Naive B cell (primary cell): Measurements from ENCODE around the gene PEMT. TPM values are rescaled to one million over a fixed set of nuclear protein-coding genes. Genes with fewer than 3 reads are reported as not detected.

Experiments used
- ATAC-seq, 2 donors: fragments of 150-1000 bp; cut with Tn5 transposase; 2 replicates each; pipeline ENCODE4 v1.10.0; 2021; ENCODE audit warnings: low read depth in 2 of 2, mild to moderate bottlenecking in 2 of 2, moderate library complexity in 2 of 2
- DNase-seq: peaks from one replicate; pipeline ENCODE4 v3.0.0; 2022
- H3K27ac Mint-ChIP-seq, 6 donors: one replicate each; pipeline ENCODE4 v1.8.0; 2020 to 2022; ENCODE audit warnings: mild to moderate bottlenecking in 6 of 6, mixed read lengths in 6 of 6, moderate library complexity in 5 of 6, inconsistent platforms in 2 of 6
- H3K27me3 Mint-ChIP-seq, 3 donors: one replicate each; pipeline ENCODE4 v1.8.0; 2021 to 2022; ENCODE audit warnings: mixed read lengths in 3 of 3, mild to moderate bottlenecking in 1 of 3
- H3K36me3 Mint-ChIP-seq, 2 donors: one replicate each; pipeline ENCODE4 v1.8.0; 2020 to 2022; ENCODE audit warnings: mixed read lengths in 2 of 2, inconsistent platforms in 1 of 2, mild to moderate bottlenecking in 1 of 2
- H3K4me1 Mint-ChIP-seq, 3 donors: one replicate each; pipeline ENCODE4 v1.8.0; 2020 to 2022; ENCODE audit warnings: mixed read lengths in 3 of 3, inconsistent platforms in 1 of 3, mild to moderate bottlenecking in 1 of 3, moderate library complexity in 1 of 3
- H3K4me3 Mint-ChIP-seq, 8 donors: one replicate each; pipeline ENCODE4 v1.8.0; 2020 to 2022; ENCODE audit warnings: mild to moderate bottlenecking in 8 of 8, mixed read lengths in 8 of 8, moderate library complexity in 8 of 8, inconsistent platforms in 2 of 8
- H3K9me3 Mint-ChIP-seq, 7 donors: one replicate each; pipeline ENCODE4 v1.8.0; 2020 to 2022; ENCODE audit warnings: mixed read lengths in 7 of 7, mild to moderate bottlenecking in 5 of 7, inconsistent platforms in 2 of 7, moderate library complexity in 1 of 7
- polyA plus RNA-seq, 6 donors: library from polyadenylated mRNA; unstranded; fragments of 300-500 nt; fragmentation: Illumina TruSeq; gene quantifications; one replicate each; pipeline ENCODE4 v1.2.3, GENCODE V29; 2021; ENCODE audit warnings: low read depth in 6 of 6

Gene PEMT
- polyA plus RNA-seq, 6 donors from 2014 or later, result 16.3 to 28.0 (median 21.3) TPM

DNA sequence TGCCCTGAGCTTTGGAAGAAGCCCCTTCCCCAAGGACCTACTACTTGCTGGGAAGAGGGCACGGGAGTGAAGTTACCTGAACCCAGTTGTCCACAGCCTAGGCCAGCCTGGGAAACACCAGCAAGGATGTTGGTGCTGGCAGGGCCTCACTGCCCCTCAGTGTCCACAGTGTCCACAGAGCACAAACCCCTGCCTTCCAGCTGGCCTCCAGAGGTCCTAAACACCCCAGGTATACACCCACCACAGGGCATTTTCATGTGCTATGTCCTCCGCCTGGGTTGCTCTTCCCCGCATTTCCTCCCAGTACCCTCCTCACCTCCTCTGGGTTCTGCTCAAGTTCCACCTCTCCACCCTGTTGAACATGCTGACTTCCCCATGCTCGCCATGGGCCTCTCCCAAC, 4.2 kb upstream of the PEMT start:
- Mint-ChIP-seq H3K9me3 (no peaks in the 10 kb centered on the region), H3K27me3 (no peaks in the 10 kb centered on the region), H3K36me3 (no peaks in the 10 kb centered on the region), H3K27ac (peak overlapping the region in 1 of 6 donors; percentile 82), H3K4me1 (peaks cover 10 to 24% (median 12%) of the 10 kb centered on the region in 3 donors), H3K4me3 (peak overlapping the region in 2 of 8 donors; percentile 20 to 42)
- DNase-seq, result no peak
- no peak for ATAC-seq

DNA sequence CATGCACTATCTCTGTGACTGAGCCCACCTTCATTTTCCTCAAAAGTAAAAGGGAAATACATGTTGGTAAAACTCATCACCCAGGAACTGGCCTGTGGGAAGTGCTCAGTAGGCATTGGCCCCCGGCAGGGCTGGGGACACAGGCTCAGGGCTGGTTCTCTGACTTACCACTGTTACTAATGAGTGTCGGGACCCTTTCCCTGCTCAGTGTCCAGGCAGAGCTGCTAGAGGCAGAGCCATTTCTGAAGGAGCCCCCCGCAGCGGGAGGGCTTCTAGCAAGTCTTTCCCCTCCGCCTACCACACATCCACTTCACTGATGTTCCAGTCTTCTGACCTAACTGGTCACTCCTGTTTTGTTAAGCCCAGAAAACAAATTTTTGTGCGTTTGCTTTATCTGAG, 1.7 kb upstream of the PEMT start:
- Mint-ChIP-seq H3K27ac (peak overlapping the region in 2 of 6 donors; percentile 36 to 81), H3K4me1 (peaks cover 17 to 32% (median 18%) of the 10 kb centered on the region in 3 donors), H3K36me3 (no peaks in the 10 kb centered on the region), H3K27me3 (no peaks in the 10 kb centered on the region), H3K9me3 (no peaks in the 10 kb centered on the region), H3K4me3 (peak overlapping the region in 7 of 8 donors; percentile 5 to 97 (median 89))
- ATAC-seq (no peak), DNase-seq (no peak)

DNA sequence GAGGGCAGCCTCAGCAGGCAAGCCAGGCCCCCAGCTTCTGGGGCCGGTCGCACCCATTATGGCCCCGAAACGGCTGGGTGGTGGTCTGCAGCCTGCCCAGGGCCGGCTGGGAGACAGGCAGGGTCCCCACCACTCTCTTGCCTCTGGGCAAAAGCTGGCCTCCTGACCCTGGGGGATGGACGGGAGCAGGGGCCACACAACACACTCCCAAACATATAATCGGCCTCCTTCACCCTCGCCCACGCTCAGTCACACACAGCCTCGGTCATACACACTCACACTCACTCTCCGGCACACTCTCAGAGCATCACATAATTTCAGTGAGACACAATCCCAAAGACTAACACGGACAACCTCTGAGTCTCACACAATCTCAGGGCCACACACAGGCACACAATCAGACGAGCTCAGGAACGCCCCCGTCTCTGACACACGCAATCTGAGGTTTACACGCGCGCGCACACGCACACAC, 589 bp downstream of the PEMT start:
- no peaks in the 10 kb centered on the region for H3K27me3 Mint-ChIP-seq
- ATAC-seq (no peak), DNase-seq (no peak)
- peak overlapping the region; percentile 81 to 97 (median 93) for H3K4me3 Mint-ChIP-seq
- no peaks in the 10 kb centered on the region for H3K36me3 Mint-ChIP-seq
- H3K9me3 Mint-ChIP-seq, result no peaks in the 10 kb centered on the region
- H3K4me1 Mint-ChIP-seq, result peaks cover 17 to 32% (median 20%) of the 10 kb centered on the region in 3 donors
- H3K27ac Mint-ChIP-seq, result peak overlapping the region; percentile 69 to 99 (median 92)

DNA sequence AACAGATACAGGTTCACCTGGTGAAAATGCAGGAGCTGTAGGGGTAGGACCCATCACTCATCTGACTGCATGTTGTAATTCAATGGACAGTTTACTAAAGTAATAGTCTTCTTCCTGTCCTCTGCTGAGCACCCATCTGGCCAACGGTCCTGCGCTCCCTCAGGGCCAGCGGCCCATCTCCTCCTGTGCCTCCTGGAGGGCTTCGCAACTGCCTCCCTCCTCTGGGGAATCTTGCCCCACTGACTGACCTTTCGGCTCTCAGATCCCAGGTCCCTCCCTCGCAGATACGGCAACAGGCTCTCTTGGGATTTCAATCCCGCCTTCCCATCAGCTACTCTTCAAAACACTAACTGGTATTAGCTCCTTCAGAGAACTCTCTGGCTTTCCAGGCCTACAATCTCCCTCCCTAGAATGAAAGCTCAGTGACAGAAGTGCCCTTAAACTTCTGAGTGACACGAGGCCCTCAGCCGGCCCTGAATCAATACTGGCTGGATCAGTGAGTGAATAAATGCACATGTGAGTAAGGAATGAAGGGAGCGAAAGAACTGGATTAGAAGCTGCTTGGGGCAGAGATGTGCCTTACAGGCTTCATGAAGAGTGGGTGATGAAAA, 1.3 kb downstream of the PEMT start:
- Mint-ChIP-seq H3K36me3 (no peaks in the 10 kb centered on the region), H3K27me3 (no peaks in the 10 kb centered on the region), H3K27ac (peak overlapping the region in 5 of 6 donors; percentile 8 to 99 (median 86)), H3K4me1 (peaks cover 17 to 32% (median 20%) of the 10 kb centered on the region in 3 donors), H3K4me3 (peak overlapping the region; percentile 81 to 97 (median 93)), H3K9me3 (no peaks in the 10 kb centered on the region)
- no peak for ATAC-seq
- no peak for DNase-seq

DNA sequence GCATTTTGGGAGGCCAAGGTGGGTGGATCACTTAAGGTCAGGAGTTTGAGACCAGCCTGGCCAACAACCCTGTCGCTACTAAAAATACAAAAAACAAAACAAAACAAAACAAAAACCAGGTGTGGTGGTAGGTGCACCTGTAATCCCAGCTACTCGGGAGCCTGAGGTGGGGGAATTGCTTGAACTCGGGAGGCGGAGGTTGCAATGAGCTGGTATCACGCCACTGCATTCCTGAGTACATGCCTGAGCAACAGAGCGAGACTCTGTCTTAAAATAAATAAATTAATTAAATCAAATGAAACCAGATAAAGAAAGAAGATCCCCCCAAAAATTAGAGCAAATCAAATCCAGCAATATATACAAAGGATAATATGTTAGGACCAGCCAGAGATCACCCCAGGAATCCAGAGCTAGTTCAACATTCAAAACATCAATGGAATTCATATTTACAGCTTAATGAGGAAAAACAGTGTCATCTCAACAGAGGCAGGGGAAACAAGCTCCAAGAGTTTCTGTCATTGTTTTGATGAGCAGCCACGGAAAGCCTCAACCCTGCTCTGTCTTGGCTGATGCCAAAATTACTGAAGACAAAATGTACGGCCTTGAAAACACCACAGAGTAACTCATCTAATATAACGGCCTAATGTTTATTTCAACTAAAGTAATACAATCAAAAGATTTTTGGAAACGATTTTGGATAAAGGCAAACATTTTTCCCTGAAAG, 3.7 kb downstream of the PEMT start:
- H3K4me3 Mint-ChIP-seq, result peak overlapping the region in 1 of 8 donors; percentile 58
- no peak overlapping the region for H3K27ac Mint-ChIP-seq
- no peaks in the 10 kb centered on the region for H3K36me3 Mint-ChIP-seq
- DNase-seq (no peak), ATAC-seq (no peak)
- H3K4me1 Mint-ChIP-seq, result peaks cover 17 to 25% (median 19%) of the 10 kb centered on the region in 3 donors
- H3K27me3 Mint-ChIP-seq, result no peaks in the 10 kb centered on the region
- no peaks in the 10 kb centered on the region for H3K9me3 Mint-ChIP-seq

DNA sequence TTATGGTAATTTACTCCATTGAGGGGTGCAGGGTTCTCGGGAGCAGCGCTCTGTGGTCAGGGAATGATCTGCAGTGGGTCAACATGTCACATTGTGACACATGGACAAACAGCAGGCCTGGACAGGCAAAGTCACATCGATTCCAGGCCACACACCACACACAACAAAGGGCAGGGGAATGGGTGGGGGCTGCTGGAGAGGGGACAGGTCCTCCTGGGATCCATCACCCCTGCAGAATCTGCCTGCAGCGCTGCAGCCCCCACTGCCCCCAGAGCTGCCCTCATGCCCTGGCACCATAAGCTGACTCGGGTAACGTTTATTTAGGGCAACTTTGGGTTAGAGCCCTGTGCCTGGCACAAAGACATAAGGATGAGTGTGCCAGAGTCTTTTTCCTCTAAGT, 9.1 kb downstream of the PEMT start:
- Mint-ChIP-seq H3K36me3 (no peaks in the 10 kb centered on the region), H3K27me3 (no peaks in the 10 kb centered on the region), H3K9me3 (no peaks in the 10 kb centered on the region), H3K4me1 (peaks cover 0 to 2% (median 0%) of the 10 kb centered on the region in 3 donors), H3K4me3 (no peak overlapping the region), H3K27ac (no peak overlapping the region)
- DNase-seq, result no peak
- no peak for ATAC-seq

DNA sequence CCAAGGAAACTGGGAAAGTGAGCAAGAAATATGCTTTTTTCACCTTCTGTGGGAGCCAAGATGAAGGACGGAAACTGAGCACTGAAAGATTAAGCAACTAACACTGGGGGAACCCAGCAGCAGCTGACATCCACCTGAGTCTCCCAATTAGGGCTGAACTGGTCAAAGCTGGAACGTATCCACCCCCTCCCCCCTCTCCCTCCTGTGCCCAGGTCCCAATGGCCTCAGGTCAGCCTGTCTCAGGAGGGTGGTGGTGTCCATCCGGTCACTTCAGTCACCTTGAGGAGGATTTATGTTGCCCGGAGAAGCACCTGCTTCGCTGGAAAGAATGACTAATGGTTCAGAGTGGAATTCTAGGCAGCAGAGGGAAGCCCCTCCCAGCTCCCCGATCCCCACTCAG, 10.0 kb downstream of the PEMT start:
- no peak overlapping the region for H3K4me3 Mint-ChIP-seq
- no peaks in the 10 kb centered on the region for H3K27me3 Mint-ChIP-seq
- H3K9me3 Mint-ChIP-seq, result no peaks in the 10 kb centered on the region

DNA sequence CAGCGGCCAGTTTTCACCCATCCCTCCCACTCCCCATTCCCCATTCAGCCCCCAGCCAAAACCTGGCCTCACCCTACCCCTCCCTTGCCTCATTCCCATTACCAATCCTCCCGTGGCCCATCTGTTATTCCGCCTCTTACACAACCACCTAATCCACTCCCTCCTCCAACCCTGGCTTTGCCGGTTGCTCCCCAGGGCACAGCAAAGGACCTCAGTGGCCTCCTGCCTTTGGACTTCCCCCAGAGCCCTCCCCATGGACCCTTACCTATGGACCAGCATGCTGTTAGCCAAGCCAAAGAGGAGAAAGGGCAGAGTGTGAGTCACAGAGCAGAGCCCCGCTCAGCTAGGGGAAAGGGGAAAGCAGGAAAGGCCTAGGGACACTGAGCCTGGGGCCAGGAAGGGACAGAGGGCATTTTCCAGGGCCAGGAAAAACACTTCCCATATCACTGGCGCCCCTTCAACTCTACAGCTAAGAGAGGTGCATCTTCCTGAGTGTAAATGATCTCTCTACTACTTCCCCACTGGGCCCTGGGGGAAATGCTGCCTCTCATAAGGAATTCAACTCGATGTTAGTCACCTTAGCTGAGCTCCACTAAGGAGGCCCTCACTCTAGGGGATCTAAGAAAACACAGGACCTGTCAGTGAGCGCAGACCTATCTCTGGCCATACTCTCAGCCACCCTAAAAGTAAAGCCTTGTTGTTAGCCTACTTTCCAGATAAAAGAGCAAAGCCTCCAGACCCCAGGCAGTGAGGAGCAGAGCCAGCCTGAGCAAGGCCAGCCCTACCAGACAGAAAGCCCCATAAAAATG, 10.6 kb downstream of the PEMT start:
- Mint-ChIP-seq H3K27me3 (no peaks in the 10 kb centered on the region), H3K27ac (peak overlapping the region in 1 of 6 donors; percentile 44), H3K4me3 (no peak overlapping the region), H3K4me1 (no peaks in the 10 kb centered on the region), H3K9me3 (no peaks in the 10 kb centered on the region), H3K36me3 (no peaks in the 10 kb centered on the region)
- ATAC-seq, result no peak
- DNase-seq, result no peak

More for the DNA sequence above, 10.0 kb downstream of the PEMT start:
- H3K4me1 Mint-ChIP-seq, result peaks cover 0 to 2% (median 0%) of the 10 kb centered on the region in 3 donors
- no peak for DNase-seq
- no peaks in the 10 kb centered on the region for H3K36me3 Mint-ChIP-seq
- H3K27ac Mint-ChIP-seq, result no peak overlapping the region
- ATAC-seq, result no peak

DNA sequence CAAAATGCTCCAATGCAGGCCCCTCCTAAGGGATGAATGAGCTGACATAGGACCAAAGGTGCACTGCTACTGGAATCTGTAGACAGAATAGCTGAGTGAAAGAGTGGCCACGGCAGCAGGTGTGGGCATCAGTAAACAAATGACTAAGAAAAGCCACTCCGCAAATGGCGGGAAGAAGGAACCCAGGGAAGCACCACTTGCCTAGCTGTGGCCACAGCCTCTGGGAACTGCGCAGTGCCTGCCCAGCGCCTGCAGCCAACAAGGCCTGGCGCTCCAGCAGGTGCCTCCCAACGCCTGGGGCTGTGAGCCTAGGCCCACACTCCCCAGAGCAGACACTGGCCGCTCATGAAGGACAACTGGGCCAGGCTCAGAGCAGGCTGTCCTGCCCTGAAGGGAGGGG, 11.8 kb downstream of the PEMT start:
- Mint-ChIP-seq H3K27me3 (no peaks in the 10 kb centered on the region), H3K4me1 (no peaks in the 10 kb centered on the region), H3K4me3 (no peak overlapping the region), H3K9me3 (no peaks in the 10 kb centered on the region), H3K27ac (no peak overlapping the region), H3K36me3 (no peaks in the 10 kb centered on the region)
- ATAC-seq, result no peak
- DNase-seq, result no peak

DNA sequence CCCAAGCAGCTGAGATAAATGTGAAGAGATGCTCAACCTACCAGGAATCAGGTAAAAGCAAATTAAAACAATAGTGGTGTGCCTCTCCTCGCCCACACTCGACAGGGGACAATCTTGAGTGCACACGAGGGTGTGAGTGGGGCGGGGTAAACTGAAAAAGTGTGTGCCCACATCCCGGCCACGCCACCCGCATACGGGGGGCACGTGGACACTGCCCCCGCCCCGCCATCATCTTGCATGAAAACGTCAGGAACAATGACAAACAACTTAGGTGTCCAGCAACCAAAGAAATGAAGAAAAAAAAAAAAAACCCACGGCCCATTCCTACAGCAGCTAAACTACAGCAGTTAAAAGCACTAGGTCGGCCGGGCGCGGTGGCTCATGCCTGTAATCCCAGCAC, 14.1 kb downstream of the PEMT start:
- Mint-ChIP-seq H3K27ac (no peak overlapping the region), H3K36me3 (no peaks in the 10 kb centered on the region), H3K4me3 (no peak overlapping the region), H3K9me3 (no peaks in the 10 kb centered on the region), H3K4me1 (peaks cover 0 to 3% (median 0%) of the 10 kb centered on the region in 3 donors), H3K27me3 (no peaks in the 10 kb centered on the region)
- no peak for DNase-seq
- no peak for ATAC-seq

DNA sequence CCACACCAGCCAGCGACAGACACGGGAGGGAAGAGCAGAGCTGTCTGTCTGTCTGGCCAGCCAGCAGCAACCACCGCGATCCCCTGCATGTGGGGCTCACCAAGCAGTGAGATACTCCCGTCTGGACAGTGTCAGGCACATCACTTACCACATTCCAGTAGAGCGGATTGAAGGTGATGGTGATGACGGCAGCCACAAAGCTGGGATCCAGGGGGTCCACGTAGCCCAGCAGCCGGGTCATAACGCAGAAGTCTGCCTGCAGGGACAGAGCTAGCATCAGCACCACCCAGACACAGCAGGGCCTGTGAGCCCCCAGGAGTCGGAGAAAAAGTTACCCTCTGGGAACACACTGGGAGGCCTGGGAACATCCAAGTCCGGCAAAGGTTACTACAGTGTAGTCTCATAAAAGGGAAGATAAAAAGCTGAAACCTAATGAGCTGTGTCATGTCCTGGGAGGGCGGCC, 14.7 kb downstream of the PEMT start:
- DNase-seq, result no peak
- no peak for ATAC-seq
- no peak overlapping the region for H3K27ac Mint-ChIP-seq
- H3K4me1 Mint-ChIP-seq, result peaks cover 0 to 9% (median 0%) of the 10 kb centered on the region in 3 donors
- H3K27me3 Mint-ChIP-seq, result no peaks in the 10 kb centered on the region
- H3K36me3 Mint-ChIP-seq, result no peaks in the 10 kb centered on the region
- H3K9me3 Mint-ChIP-seq, result no peaks in the 10 kb centered on the region
- no peak overlapping the region for H3K4me3 Mint-ChIP-seq

DNA sequence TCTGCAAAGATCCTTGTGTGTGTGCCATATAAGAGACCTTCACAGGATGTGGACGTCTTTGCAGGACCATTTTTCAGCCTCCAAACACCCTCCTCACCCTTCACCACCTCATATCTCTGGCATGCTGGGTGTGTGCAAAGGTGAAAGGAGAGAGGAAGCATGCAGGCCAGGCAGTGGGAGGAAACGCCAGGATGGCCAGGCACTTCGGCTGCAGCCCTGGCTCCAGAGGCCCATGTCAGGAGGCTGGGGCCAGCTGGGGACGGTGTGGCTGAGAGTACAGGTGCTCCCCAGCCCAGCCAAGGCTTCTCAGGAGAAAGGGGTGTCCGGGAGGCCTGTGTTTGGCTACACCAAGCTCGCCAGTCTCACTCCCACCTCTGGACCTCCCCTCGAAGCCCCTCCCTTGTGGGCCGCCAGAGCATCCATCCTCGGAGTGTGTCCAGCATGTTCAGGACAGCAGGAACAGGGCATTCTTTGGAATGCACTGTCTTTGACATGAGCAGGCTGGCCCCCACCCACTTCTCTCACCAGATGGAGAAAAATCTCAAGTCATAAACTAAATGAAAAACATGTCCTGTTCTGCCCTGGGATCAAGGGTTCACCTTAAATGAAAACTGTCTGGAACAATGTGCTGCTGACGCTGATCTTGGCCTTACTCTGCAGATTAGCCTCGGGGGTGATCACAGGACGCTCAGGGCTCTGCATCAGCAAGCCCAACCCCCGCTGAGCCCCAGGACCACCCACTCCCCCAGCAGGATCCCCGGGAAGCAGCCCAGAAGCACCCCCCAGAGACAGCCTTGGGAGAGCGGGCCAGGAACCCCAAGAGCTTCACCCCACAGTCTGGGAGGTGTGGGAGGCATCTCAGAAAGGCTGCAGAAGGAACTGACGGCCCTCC, 15.9 kb downstream of the PEMT start:
- Mint-ChIP-seq H3K36me3 (no peaks in the 10 kb centered on the region), H3K4me1 (peaks cover 0 to 9% (median 4%) of the 10 kb centered on the region in 3 donors), H3K9me3 (no peaks in the 10 kb centered on the region), H3K27ac (no peak overlapping the region), H3K4me3 (peak overlapping the region in 1 of 8 donors; percentile 52), H3K27me3 (no peaks in the 10 kb centered on the region)
- DNase-seq, result no peak
- ATAC-seq, result no peak

DNA sequence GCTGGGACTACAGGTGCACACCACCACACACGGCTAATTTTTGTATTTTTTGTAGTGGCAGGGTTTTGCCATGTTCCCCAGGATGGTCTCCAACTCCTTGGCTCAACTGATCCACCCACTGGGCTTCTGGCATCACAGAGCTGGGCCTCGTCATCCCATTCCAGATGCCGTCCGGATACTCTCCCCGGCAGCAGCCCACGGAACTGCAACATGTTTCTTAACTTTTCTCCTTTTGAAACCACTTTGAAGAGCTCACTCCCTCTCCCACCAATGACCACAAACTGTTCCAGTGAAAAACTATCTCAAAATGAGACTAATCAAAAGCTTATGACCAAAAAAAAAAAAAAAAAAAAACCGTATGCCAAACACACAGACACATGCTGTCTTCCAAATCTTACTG, 17.6 kb downstream of the PEMT start:
- DNase-seq (no peak), ATAC-seq (no peak)
- Mint-ChIP-seq H3K9me3 (no peaks in the 10 kb centered on the region), H3K4me1 (peaks cover 0 to 9% (median 4%) of the 10 kb centered on the region in 3 donors), H3K27ac (no peak overlapping the region), H3K27me3 (no peaks in the 10 kb centered on the region), H3K4me3 (no peak overlapping the region), H3K36me3 (no peaks in the 10 kb centered on the region)
